DMS153 treated with DMSO at 0.1 percent for 48 hours (cell line): ENCODE measurements around the gene TEX52.

Experiments used
- DNase-seq: peaks from one replicate; lab custom pipeline; 2025; ENCODE audit not compliant: unreplicated experiment; lab: John Stamatoyannopoulos, UW

The TEX52 gene

DNA sequence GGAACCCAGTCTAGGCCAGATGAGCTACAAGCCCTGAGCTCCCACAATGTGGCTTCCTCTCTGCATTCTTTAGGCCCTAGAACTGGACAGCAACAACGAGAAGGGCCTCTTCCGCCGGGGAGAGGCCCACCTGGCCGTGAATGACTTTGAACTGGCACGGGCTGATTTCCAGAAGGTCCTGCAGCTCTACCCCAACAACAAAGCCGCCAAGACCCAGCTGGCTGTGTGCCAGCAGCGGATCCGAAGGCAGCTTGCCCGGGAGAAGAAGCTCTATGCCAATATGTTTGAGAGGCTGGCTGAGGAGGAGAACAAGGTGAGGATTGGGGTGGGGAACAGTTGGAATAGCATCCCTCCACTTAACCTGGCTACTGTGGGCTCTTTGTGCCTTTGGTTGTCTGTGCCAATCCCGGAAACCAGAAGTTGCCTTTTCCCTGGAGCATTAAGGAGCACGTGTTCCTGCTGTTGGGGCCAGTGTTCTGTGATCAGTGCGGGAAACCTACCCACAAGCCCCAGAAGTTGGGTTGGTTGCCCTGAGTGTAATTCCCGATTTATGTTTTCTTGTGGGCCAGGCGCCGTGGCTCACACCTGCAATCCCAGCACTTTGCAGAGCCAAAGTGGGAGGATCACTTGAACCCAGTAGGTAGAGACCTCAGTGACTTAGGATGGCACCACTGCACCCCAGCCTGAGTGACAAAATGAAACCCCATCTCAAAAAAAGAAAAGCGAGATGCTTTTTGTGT lies 55.6 kb downstream of the TEX52 start:
- no peak for DNase-seq

DNA sequence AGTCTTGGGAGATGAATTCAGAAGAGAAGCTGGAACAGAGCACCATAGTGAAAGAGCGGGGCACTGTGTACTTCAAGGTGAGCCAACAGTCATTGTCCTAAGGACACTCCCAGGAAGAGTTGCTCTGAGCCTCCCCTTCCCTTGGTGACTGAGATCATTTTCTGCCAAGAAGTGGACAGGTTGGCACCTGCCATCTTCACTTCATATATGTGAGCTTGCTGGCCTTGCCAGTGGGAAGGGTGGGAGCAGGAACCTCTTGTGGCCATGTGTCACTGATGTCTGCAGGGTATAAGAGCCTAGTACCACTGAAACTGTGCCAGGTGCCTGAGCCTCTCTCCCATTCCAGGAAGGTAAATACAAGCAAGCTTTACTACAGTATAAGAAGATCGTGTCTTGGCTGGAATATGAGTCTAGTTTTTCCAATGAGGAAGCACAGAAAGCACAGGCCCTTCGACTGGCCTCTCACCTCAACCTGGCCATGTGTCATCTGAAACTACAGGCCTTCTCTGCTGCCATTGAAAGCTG lies 56.7 kb downstream of the TEX52 start:
- DNase-seq = no peak
